HK-2 (cell line): ENCODE results near the gene TMTC4.
A peak's percentile ranks its signal among the peaks of the same experiment; 100 is the strongest.
"Not testable (repeated sequence)": the region's sequence is repeated elsewhere in the genome, so short reads cannot be mapped to it uniquely, and the experiment has no call there.

Experiments used
- DNase-seq: peaks from one replicate; pipeline ENCODE4 v3.0.0-alpha.2; 2018; ENCODE audit not compliant: unreplicated experiment

The TMTC4 gene, protein sequence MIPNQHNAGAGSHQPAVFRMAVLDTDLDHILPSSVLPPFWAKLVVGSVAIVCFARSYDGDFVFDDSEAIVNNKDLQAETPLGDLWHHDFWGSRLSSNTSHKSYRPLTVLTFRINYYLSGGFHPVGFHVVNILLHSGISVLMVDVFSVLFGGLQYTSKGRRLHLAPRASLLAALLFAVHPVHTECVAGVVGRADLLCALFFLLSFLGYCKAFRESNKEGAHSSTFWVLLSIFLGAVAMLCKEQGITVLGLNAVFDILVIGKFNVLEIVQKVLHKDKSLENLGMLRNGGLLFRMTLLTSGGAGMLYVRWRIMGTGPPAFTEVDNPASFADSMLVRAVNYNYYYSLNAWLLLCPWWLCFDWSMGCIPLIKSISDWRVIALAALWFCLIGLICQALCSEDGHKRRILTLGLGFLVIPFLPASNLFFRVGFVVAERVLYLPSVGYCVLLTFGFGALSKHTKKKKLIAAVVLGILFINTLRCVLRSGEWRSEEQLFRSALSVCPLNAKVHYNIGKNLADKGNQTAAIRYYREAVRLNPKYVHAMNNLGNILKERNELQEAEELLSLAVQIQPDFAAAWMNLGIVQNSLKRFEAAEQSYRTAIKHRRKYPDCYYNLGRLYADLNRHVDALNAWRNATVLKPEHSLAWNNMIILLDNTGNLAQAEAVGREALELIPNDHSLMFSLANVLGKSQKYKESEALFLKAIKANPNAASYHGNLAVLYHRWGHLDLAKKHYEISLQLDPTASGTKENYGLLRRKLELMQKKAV

GRCh38 chr13:100674572-100674871 lies at the start of gene TMTC4:
TMTC4 (minus strand) TSS chr13:100674795; CDS start chr13:100670362, 4,433 bp downstream.
- no peak for DNase-seq

GRCh38 chr13:100722517-100722916 lies 47.9 kb upstream of the TMTC4 start:
- DNase-seq, result no peak

- peak; percentile 40 for DNase-seq
Measured at GRCh38 chr13:100721885-100722512, 47.4 kb upstream of the TMTC4 start.

DNA sequence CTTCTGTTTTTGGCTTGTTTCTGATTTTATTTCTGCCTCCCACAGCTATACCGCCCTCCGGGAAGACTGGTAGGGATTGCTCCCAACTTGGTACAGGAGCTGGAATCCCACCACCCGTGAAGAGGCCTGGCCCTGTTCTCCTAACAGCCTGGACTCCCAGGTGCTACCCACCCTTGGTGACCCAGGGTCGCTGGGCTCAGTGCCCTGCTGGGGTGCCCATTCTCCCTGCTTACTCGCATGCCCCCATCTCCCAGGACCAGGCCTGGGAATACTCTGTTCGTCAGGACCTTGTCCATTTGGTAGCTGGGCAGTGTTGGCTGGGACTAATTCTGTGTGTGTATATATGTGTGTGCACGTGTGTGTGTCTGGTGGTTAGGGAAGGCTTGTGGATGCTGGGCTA lies 41.0 kb upstream of the TMTC4 start:
- DNase-seq, result no peak

- no peak for DNase-seq
Measured at GRCh38 chr13:100714478-100714877, 39.9 kb upstream of the TMTC4 start.

- DNase-seq, result peak; percentile 43
Measured at GRCh38 chr13:100710176-100710575, 35.6 kb upstream of the TMTC4 start.

GRCh38 chr13:100707818-100708740 lies 33.5 kb upstream of the TMTC4 start:
- peak; percentile 80 for DNase-seq

DNA sequence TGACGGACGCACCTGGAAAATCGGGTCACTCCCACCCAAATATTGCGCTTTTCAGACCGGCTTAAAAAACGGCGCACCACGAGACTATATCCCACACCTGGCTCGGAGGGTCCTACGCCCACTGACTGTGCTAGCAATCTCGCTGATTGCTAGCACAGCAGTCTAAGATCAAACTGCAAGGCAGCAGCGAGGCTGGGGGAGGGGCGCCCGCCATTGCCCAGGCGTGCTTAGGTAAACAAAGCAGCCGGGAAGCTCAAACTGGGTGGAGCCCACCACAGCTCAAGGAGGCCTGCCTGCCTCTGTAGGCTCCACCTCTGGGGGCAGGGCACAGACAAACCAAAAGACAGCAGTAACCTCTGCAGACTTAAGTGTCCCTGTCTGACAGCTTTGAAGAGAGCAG lies 23.7 kb upstream of the TMTC4 start:
- DNase-seq, result not testable (repeated sequence)

DNA sequence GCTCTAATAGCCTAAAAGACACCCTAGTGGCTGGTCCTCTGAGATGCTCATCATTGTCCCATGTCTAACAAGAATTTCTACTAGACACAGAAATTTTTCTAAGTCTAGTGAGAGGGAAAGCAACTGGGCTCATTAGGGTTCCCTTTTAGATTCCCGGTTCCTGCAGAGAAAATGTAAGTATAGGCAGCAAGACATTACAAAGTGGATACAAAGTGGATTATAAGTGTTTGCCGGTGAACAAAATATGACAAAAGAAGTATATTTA lies 20.8 kb upstream of the TMTC4 start:
- DNase-seq, result no peak

DNA sequence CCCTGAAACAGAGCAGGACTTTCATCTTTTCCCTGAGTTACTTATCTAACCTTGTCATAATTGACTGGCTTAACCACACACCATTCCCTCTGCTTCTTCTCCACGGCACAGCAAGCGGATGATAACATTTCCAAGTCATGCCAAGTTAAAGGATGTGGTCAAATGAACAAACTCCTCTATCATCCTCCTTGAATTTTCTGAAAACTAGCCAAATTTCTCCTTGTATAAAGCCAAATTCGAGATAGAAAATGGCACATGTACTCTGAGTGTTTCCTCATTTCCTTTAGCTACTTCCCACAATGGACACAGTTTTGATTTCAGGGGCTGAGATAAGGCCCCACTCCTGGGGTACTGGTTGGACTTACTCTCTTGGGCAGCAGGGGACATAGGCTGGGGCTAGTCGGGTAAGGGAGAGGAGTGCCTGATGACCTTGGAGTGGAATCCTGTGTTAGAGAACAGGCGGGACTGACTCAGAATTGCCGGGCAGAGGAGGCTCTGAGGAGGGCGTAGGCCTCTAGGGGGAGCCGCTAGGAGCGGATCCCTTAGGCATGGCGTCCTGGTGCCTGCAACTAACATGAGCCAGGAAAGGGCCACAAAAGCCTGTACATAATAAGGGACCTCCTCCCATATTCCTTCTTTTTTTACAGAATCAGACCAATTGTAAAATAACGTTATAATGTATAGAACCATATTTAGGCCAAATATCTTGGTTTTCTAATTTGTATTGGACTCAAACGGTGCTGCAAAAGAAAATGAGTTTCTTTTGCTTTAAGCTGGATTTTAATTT lies 20.3 kb upstream of the TMTC4 start:
- peak; percentile 76 for DNase-seq

GRCh38 chr13:100689191-100689590 lies 14.6 kb upstream of the TMTC4 start:
- DNase-seq, result no peak

- no peak for DNase-seq
Measured at GRCh38 chr13:100680131-100680530, 5.5 kb upstream of the TMTC4 start.

DNA sequence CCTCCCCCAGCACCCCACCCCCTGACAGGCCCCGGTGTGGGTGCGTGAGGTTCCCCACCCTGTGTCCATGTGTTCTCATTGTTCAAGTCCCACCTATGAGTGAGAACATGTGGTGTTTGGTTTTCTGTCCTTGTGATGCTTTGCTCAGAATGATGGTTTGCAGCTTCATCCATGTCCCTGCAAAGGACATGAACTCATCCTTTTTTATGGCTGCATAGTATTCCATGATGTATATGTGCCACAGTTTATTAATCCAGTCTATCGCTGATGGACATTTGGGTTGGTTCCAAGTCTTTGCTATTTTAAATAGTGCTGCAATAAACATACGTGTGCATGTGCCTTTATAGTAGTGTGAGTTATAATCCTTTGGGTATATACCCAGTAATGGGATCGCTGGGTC lies 2.5 kb upstream of the TMTC4 start:
- DNase-seq, result not testable (repeated sequence)

DNA sequence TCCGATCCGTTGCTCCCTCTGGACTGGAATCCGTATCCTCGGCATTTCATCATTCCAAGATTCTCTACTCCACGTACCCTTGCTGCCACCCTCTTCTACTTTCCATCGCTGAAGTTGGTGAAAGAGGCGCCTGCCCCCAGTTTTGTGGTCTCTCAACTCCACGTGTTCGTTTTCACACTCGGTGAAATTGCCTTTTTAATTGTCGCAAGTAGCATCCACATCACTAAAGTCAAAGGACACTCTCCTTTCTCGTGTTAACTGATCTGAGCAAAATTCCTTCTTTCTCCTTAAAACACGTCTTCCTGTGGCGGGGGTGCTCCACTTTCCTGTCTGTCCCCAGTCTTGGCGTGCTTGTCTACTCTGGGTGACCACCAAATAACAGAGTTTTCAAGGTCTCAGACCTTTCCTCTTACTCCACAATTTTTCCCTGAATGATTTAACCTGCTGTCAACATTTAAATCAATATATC lies 1.1 kb upstream of the TMTC4 start:
- DNase-seq, result no peak

- DNase-seq, result peak; percentile 98
Measured at GRCh38 chr13:100674872-100675660, 471 bp upstream of the TMTC4 start.

DNA sequence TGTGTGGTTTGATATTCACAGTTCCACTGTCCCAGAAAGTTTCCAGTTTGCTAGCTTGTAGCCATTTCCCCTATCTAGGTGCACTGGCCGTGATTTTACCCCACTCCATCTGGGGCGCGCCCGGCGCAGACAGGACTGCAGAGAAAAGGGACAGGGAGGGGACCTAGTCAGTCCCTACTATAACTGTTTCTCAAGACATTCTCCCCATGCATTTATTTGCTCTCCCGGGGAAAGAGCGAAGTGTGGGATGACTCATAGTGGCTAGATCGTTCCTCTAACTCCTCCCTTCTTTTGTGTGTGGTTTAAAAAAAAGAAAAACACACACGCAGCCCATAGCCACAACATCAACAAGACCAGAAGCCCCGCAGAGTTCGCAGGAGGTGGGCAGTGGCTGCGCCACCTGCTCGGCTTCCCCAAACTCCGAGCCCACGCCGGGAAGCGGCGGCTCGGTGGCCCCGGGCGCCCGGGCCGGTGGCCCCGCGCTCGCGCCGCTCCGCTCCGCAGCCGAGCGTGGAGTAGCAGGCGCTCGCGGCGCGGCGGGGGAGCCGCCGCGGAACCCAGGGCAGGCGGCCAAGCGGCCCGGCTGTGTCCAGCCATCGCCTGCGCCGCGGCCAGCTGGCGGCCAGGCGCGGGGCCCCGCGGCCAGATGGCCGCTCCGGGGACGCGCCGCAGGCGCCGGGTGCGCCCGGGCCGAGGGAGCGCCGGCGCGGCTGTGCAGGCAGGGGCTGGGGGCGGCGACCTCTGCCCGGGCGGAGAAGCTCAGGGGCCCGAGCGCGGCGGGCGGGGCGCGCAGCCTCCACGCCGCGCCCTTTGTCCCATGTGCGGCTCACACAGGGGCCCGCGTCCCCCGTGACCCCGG lies 653 bp downstream of the TMTC4 start:
- DNase-seq, result peak; percentile 38

DNA sequence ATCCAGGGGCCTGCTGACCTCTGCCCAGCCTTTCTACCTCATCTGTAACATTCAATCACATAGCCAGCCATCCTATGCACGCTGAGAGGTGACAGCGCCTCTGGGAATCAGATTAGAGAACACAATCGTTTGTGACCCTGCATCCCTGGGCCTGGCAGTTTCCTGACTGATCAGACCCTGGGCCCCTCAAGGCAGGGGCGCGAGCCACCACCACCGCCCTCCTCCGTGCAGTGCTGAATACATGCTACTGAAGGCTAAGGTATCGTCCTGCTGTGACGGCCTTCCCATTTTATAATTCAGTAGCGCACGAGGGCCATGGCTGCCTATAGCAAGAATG lies 1.3 kb downstream of the TMTC4 start:
- DNase-seq, result no peak

- no peak for DNase-seq
Measured at GRCh38 chr13:100671389-100672182, 3.0 kb downstream of the TMTC4 start.

- DNase-seq, result no peak
Measured at GRCh38 chr13:100668408-100668807, 6.2 kb downstream of the TMTC4 start.
